Activated CD4-positive, alpha-beta T cell treated with anti-CD3 and anti-CD28 coated beads for 4 hours (primary cell): ENCODE data around the gene FADS1.
A peak's percentile ranks its signal among the peaks of the same experiment; 100 is the strongest.

ENCODE experiments used
- DNase-seq, 2 donors: peaks; one replicate each; pipeline ENCODE4 v3.0.0-alpha.2; 2020

FADS1 gene

GRCh38 chr11:61775106-61775505 is 41.7 kb downstream of the FADS1 start:
- DNase-seq = no peak

GRCh38 chr11:61774411-61774810 is 42.4 kb downstream of the FADS1 start:
- no peak for DNase-seq

GRCh38 chr11:61773809-61774208 is 43.0 kb downstream of the FADS1 start:
- no peak for DNase-seq

- DNase-seq = no peak
Measured at GRCh38 chr11:61773356-61773755, 43.4 kb downstream of the FADS1 start.

- no peak for DNase-seq
Measured at GRCh38 chr11:61771985-61772455, 44.8 kb downstream of the FADS1 start.

GRCh38 chr11:61771195-61771894 is 45.5 kb downstream of the FADS1 start:
- no peak for DNase-seq

GRCh38 chr11:61769946-61770683 is 46.7 kb downstream of the FADS1 start:
- no peak for DNase-seq

- DNase-seq = no peak
Measured at GRCh38 chr11:61769169-61769920, 47.5 kb downstream of the FADS1 start.

GRCh38 chr11:61768376-61769076 is 48.3 kb downstream of the FADS1 start:
- no peak for DNase-seq

- DNase-seq = no peak
Measured at GRCh38 chr11:61766353-61766841, 50.4 kb downstream of the FADS1 start.

GRCh38 chr11:61765550-61766253 is 51.1 kb downstream of the FADS1 start:
- no peak for DNase-seq

GRCh38 chr11:61764606-61765260 is 52.1 kb downstream of the FADS1 start:
- no peak for DNase-seq

- no peak for DNase-seq
Measured at GRCh38 chr11:61763930-61764605, 52.7 kb downstream of the FADS1 start.

- DNase-seq = no peak
Measured at GRCh38 chr11:61762798-61763197, 54.0 kb downstream of the FADS1 start.

GRCh38 chr11:61762223-61762615 is 54.6 kb downstream of the FADS1 start:
- no peak for DNase-seq

GRCh38 chr11:61761440-61762222 is 55.2 kb downstream of the FADS1 start:
- no peak for DNase-seq

- no peak for DNase-seq
Measured at GRCh38 chr11:61760946-61761345, 55.9 kb downstream of the FADS1 start.

- DNase-seq = no peak
Measured at GRCh38 chr11:61757213-61757862, 59.5 kb downstream of the FADS1 start.

GRCh38 chr11:61756452-61757212 is 60.2 kb downstream of the FADS1 start:
- peak; percentile 21 to 31 for DNase-seq
